Endothelial cell of umbilical vein (primary cell): Measurements from ENCODE around the gene FKBP8. TPM values are rescaled to one million over a fixed set of nuclear protein-coding genes. Genes with fewer than 3 reads are reported as not detected.

Experiments used
- BruUV-seq: library from RNA; stranded (reverse); fragments of 400-500 nt; replicated peaks from 2 replicates; lab custom pipeline; 2021; lab: Mats Ljungman, UMichigan
- CTCF ChIA-PET: fragments of 300-600, 350-600 bp; sonication (Branson Sonifier 250); formaldehyde crosslinking; loops from one replicate; lab custom pipeline; 2021; ENCODE audit warnings: antibody characterized with exemption, inconsistent platforms; lab: Charles Lee
- POLR2A ChIA-PET: fragments of 300-600, 350-600 bp; sonication (Branson Sonifier 250); formaldehyde crosslinking; loops from one replicate; lab custom pipeline; 2021; ENCODE audit warnings: antibody characterized with exemption, inconsistent platforms; lab: Charles Lee
- DNase-seq: peaks from one replicate; pipeline ENCODE4 v3.0.0-alpha.2; 2011; ENCODE audit warnings: low read depth, low spot score
- FAIRE-seq: peaks from 2 replicates; lab custom pipeline; 2011; peaks lifted over from hg19 to GRCh38; lab: Jason Lieb, UNC
- H2AFZ ChIP-seq: 2 replicates; pipeline ENCODE4 v1.6.0; 2012; ENCODE audit warnings: low read depth, low read length, control low read depth, inconsistent platforms
- H3K27ac ChIP-seq: 2 replicates; pipeline ENCODE4 v1.5.1; 2011; ENCODE audit warnings: low read depth, mild to moderate bottlenecking, control low read depth, low read length, moderate library complexity; ENCODE audit not compliant: insufficient read depth
- H3K27me3 ChIP-seq, 2 experiments: 2 replicates each; pipeline versions ENCODE4 v1.6.0 to v1.6.1; 2011; ENCODE audit warnings: low read length in 2 of 2, mixed read lengths in 1 of 2; ENCODE audit not compliant: control insufficient read depth in 2 of 2, insufficient read depth in 2 of 2
- H3K36me3 ChIP-seq, 2 experiments: 2 replicates in 1 of 2; 3 replicates in 1 of 2; pipeline ENCODE4 v1.5.1; 2011; ENCODE audit warnings: low read length in 2 of 2, mild to moderate bottlenecking in 1 of 2, moderate library complexity in 1 of 2; ENCODE audit not compliant: control insufficient read depth in 2 of 2, insufficient read depth in 2 of 2; ENCODE audit errors: extremely low read depth in 1 of 2
- H3K4me1 ChIP-seq: 3 replicates; pipeline ENCODE4 v1.5.1; 2011; ENCODE audit warnings: mild to moderate bottlenecking, low read length; ENCODE audit not compliant: control insufficient read depth, insufficient read depth; ENCODE audit errors: extremely low read depth
- H3K4me2 ChIP-seq: 2 replicates; pipeline ENCODE4 v1.6.1; 2011; ENCODE audit warnings: low read length, control low read depth, mixed read lengths; ENCODE audit not compliant: insufficient read depth
- H3K4me3 ChIP-seq, 3 experiments: fragments of 200-600 bp in 1 of 3; sonication (generic), shearing (Covaris generic) in 1 of 3; replicated peaks in 1 of 3; 2 replicates each; pipeline ENCODE4 v1.5.1; 2011 to 2016; ENCODE audit warnings: control low read depth in 3 of 3, low read length in 3 of 3, mild to moderate bottlenecking in 2 of 3, inconsistent platforms in 1 of 3, low read depth in 1 of 3, moderate library complexity in 1 of 3; ENCODE audit not compliant: insufficient read depth in 1 of 3
- H3K79me2 ChIP-seq: 2 replicates; pipeline ENCODE4 v1.6.0; 2012; ENCODE audit warnings: low read length, inconsistent platforms; ENCODE audit not compliant: control insufficient read depth, insufficient read depth
- H3K9ac ChIP-seq: replicated peaks from 2 replicates; pipeline ENCODE3; 2011; ENCODE audit warnings: low read length, control low read depth; ENCODE audit not compliant: insufficient read depth; ENCODE audit errors: extremely low read depth
- H3K9me1 ChIP-seq: replicated peaks from 3 replicates; pipeline ENCODE4 v1.6.0; 2011; ENCODE audit warnings: mild to moderate bottlenecking, low read length; ENCODE audit not compliant: control insufficient read depth, insufficient read depth; ENCODE audit errors: extremely low read depth
- H3K9me3 ChIP-seq: replicated peaks from 2 replicates; pipeline ENCODE4 v1.5.1; 2012; ENCODE audit warnings: low read length, inconsistent platforms; ENCODE audit not compliant: control insufficient read depth, insufficient read depth
- H4K20me1 ChIP-seq: replicated peaks from 2 replicates; pipeline ENCODE3; 2011; ENCODE audit warnings: mild to moderate bottlenecking, low read length; ENCODE audit not compliant: control insufficient read depth, insufficient read depth; ENCODE audit errors: extremely low read depth
- CTCF ChIP-seq, 2 donors: IDR thresholded peaks; 1 replicate in 1 of 2; 2 replicates in 1 of 2; pipeline ENCODE4 v1.5.1; 2011; ENCODE audit warnings: low read length in 2 of 2, mild to moderate bottlenecking in 2 of 2, moderate library complexity in 2 of 2, control low read depth in 1 of 2, inconsistent platforms in 1 of 2, low read depth in 1 of 2; ENCODE audit not compliant: insufficient read depth in 1 of 2; ENCODE audit errors: extremely low read depth in 1 of 2
- EZH2 ChIP-seq: IDR thresholded peaks from 2 replicates; pipeline ENCODE4 v1.6.1; 2012; ENCODE audit warnings: borderline replicate concordance, low read depth, mild to moderate bottlenecking, moderate library complexity, low read length, inconsistent platforms; ENCODE audit not compliant: severe bottlenecking
- FOS ChIP-seq: IDR thresholded peaks from 2 replicates; pipeline ENCODE4 v1.6.1; 2011; ENCODE audit warnings: mild to moderate bottlenecking, low read length, moderate library complexity, borderline replicate concordance; ENCODE audit not compliant: insufficient read depth
- GATA2 ChIP-seq: IDR thresholded peaks from 2 replicates; pipeline ENCODE4 v1.7.0; 2011; ENCODE audit warnings: low read depth, mild to moderate bottlenecking, moderate library complexity, mixed read lengths, low read length; ENCODE audit not compliant: insufficient read length, insufficient read depth
- JUN ChIP-seq: IDR thresholded peaks from 2 replicates; pipeline ENCODE4 v1.6.1; 2011; ENCODE audit warnings: borderline replicate concordance, low read depth; ENCODE audit not compliant: insufficient read length, insufficient read depth
- MYC ChIP-seq: IDR thresholded peaks from one replicate; pipeline ENCODE4 v1.6.1; 2011; ENCODE audit warnings: mild to moderate bottlenecking, low read depth, low read length
- POLR2A ChIP-seq: IDR thresholded peaks from 2 replicates; pipeline ENCODE4 v1.6.1; 2012; ENCODE audit warnings: low read depth, mild to moderate bottlenecking, control low read depth, low read length
- POLR2AphosphoS5 ChIP-seq: IDR thresholded peaks from 2 replicates; pipeline ENCODE4 v1.6.1; 2012; ENCODE audit warnings: low read depth, mild to moderate bottlenecking, control low read depth, low read length, moderate library complexity; ENCODE audit not compliant: insufficient read depth
- dilution Hi-C: fragments of 300-500 bp; cut with MboI; formaldehyde crosslinking; loops from one replicate; pipeline ENCODE4 v1.15.0; 2019; ENCODE audit warnings: low sequenced_read_pairs; ENCODE audit not compliant: extremely low pct_ligation_motif_present
- intact Hi-C: fragments of 100-400 bp; cut with micrococcal nuclease; formaldehyde crosslinking; loops from one replicate; pipeline ENCODE4 v1.10.0; 2022
- polyA plus RNA-seq, 4 experiments: library from polyadenylated mRNA; depleted of rRNA in 3 of 4; stranded (reverse) in 3 of 4; unstranded in 1 of 4; fragments of >200 nt; gene quantifications; 2 replicates each; pipeline versions ENCODE4 v1.2.1 to v1.2.3, GENCODE V29; 2011 to 2012; ENCODE audit warnings: missing spikeins in 1 of 4
- total RNA-seq: library from RNA; stranded (reverse); gene quantifications from 2 replicates; pipeline ENCODE4 v1.2.3, GENCODE V29; 2021
- TF ChIP-seq, protein P1 (sequence below): IDR thresholded peaks from 2 replicates; pipeline ENCODE4 v1.6.1; 2011; ENCODE audit not compliant: insufficient read depth, insufficient read length

FKBP8 gene
- total and polyA plus RNA-seq, 2 donors (not counting 3 experiments of a cell fraction or from before 2014, with no cell fraction given) = 150 to 173 TPM

GRCh38 chr19:18541992-18542940 is 1.1 kb downstream of the FKBP8 start:
- peak overlapping the region; percentile 12 for H3K27ac ChIP-seq
- ChIA-PET POLR2A (no interaction called here), CTCF (interaction anchor here (0.7 to 1.3 kb wide), 4 partner anchors 22 to 305 kb away, joined by 3 to 4 read pairs (median 3); no protein-coding TSS in a partner anchor)
- H3K27me3 ChIP-seq = no peaks in the 10 kb centered on the region
- H3K4me3 ChIP-seq = peak overlapping the region; percentile 45 to 76 (median 61)
- no peak for FAIRE-seq
- peak overlapping the region; percentile 48 for H3K9ac ChIP-seq
- dilution Hi-C loops (no loop called here), intact Hi-C loops (no loop called here)
- BruUV-seq = no TSS peak
- peaks cover 3 to 20% of the 10 kb centered on the region in 2 experiments for H3K36me3 ChIP-seq
- H2AFZ ChIP-seq = peak overlapping the region; percentile 3
- H3K4me1 ChIP-seq = peaks cover 12% of the 10 kb centered on the region
- H3K9me1 ChIP-seq = no peaks in the 10 kb centered on the region
- no peaks in the 10 kb centered on the region for H3K9me3 ChIP-seq
- peak overlapping the region; percentile 88 for H3K4me2 ChIP-seq
- DNase-seq = no peak
- H3K79me2 ChIP-seq = peaks cover 12% of the 10 kb centered on the region
- TF ChIP-seq POLR2AphosphoS5 (no peak), MYC (no peak), GATA2 (no peak)
- no peaks in the 10 kb centered on the region for H4K20me1 ChIP-seq

- Histone ChIP-seq H2AFZ (no peak overlapping the region), H3K4me2 (no peak overlapping the region), H3K9me1 (no peaks in the 10 kb centered on the region), H3K9me3 (no peaks in the 10 kb centered on the region), H3K4me1 (peaks cover 12% of the 10 kb centered on the region), H3K4me3 (no peak overlapping the region), H4K20me1 (no peaks in the 10 kb centered on the region), H3K9ac (no peak overlapping the region), H3K79me2 (peaks cover 12% of the 10 kb centered on the region), H3K27me3 (no peaks in the 10 kb centered on the region), H3K36me3 (peaks cover 5 to 26% of the 10 kb centered on the region in 2 experiments), H3K27ac (no peak overlapping the region)
- intact Hi-C loops = no loop called here
- ChIA-PET POLR2A (no interaction called here), CTCF (interaction anchor here (0.7 to 1.3 kb wide), 4 partner anchors 21 to 306 kb away, joined by 3 to 4 read pairs (median 3); no protein-coding TSS in a partner anchor)
- TF ChIP-seq POLR2A (no peak), POLR2AphosphoS5 (no peak), FOS (no peak), JUN (no peak), CTCF (IDR thresholded peaks at IDR 0.05; ENCODE audit: extremely low read depth in 1 of 2, insufficient read depth in 1 of 2, low read depth in 1 of 2, low read length in 2 of 2) (no peak), EZH2 (no peak), MYC (no peak), GATA2 (no peak)
- TF ChIP-seq, protein P1, sequence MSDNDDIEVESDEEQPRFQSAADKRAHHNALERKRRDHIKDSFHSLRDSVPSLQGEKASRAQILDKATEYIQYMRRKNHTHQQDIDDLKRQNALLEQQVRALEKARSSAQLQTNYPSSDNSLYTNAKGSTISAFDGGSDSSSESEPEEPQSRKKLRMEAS = no peak
- dilution Hi-C loops = no loop called here
- no peak for FAIRE-seq
- BruUV-seq = no TSS peak
- DNase-seq = no peak
Observed at GRCh38 chr19:18541258-18541991, 1.9 kb downstream of the FKBP8 start.
